B cell (primary cell): ENCODE data around the gene ATP23. TPM values are rescaled to one million over a fixed set of nuclear protein-coding genes. Genes with fewer than 3 reads are reported as not detected.

Experiments
- ATAC-seq: fragments of 200-7000 bp; cut with Tn5 transposase; one replicate; pipeline ENCODE4 v1.10.0; 2021; ENCODE audit warnings: low read depth, mild to moderate bottlenecking, moderate number of reproducible peaks, moderate library complexity
- CTCF ChIA-PET: fragments of 350-600 bp; sonication (Branson Sonifier 250); formaldehyde crosslinking; loops from one replicate; lab custom pipeline; 2021; ENCODE audit warnings: antibody characterized with exemption, inconsistent platforms; lab: Charles Lee
- POLR2A ChIA-PET: fragments of 350-600 bp; sonication (Branson Sonifier 250); formaldehyde crosslinking; loops from one replicate; lab custom pipeline; 2021; ENCODE audit warnings: antibody characterized with exemption; lab: Charles Lee
- DNase-seq: peaks from one replicate; pipeline ENCODE4 v3.0.0; 2013
- H2AFZ ChIP-seq: 2 replicates; pipeline ENCODE4 v1.6.1; 2012; ENCODE audit warnings: mild to moderate bottlenecking, low read depth, low read length; ENCODE audit not compliant: insufficient read depth, poor library complexity, severe bottlenecking
- H3K27ac ChIP-seq, 2 donors: 1 replicate in 1 of 2; 2 replicates in 1 of 2; pipeline ENCODE4 v1.5.1; 2012 to 2013; ENCODE audit warnings: low read length in 2 of 2, mild to moderate bottlenecking in 2 of 2, moderate library complexity in 1 of 2
- H3K27me3 ChIP-seq, 4 experiments: fragments of 200-600 bp in 1 of 4; sonication (generic) in 1 of 4; replicated peaks in 1 of 4; 1 replicate in 2 of 4; 2 replicates in 2 of 4; pipeline versions ENCODE4 v1.6.1 to v1.7.0; 2013 to 2016; ENCODE audit warnings: low read length in 3 of 4, mild to moderate bottlenecking in 2 of 4, mixed read lengths in 1 of 4, moderate library complexity in 1 of 4; ENCODE audit not compliant: insufficient read depth in 4 of 4, control insufficient read depth in 3 of 4; ENCODE audit errors: control extremely low read depth in 1 of 4
- H3K36me3 ChIP-seq, 2 experiments: replicated peaks in 1 of 2; 1 replicate in 1 of 2; 2 replicates in 1 of 2; pipeline versions ENCODE4 v1.6.1 to v1.7.1; 2013; ENCODE audit warnings: low read length in 1 of 2; ENCODE audit not compliant: insufficient read depth in 2 of 2, control insufficient read depth in 1 of 2; ENCODE audit errors: control extremely low read depth in 1 of 2, extremely low read depth in 1 of 2
- H3K4me1 ChIP-seq, 2 donors: fragments of 200-600 bp in 1 of 2; sonication (generic) in 1 of 2; 1 replicate in 1 of 2; 2 replicates in 1 of 2; pipeline versions ENCODE4 v1.5.1 to v1.6.1; 2013 to 2017; ENCODE audit warnings: low read length in 2 of 2; ENCODE audit not compliant: control insufficient read depth in 2 of 2, insufficient read depth in 2 of 2
- H3K4me2 ChIP-seq: replicated peaks from 2 replicates; pipeline ENCODE3; 2012; ENCODE audit warnings: mild to moderate bottlenecking, low read depth, low read length; ENCODE audit not compliant: poor library complexity, severe bottlenecking
- H3K4me3 ChIP-seq, 5 experiments: fragments of 200-600 bp in 1 of 5; sonication (generic) in 1 of 5; 1 replicate in 3 of 5; 2 replicates in 2 of 5; pipeline versions ENCODE4 v1.5.1 to v1.7.0; 2011 to 2016; ENCODE audit warnings: low read length in 4 of 5, mild to moderate bottlenecking in 4 of 5, low read depth in 2 of 5, control low read depth in 1 of 5, moderate library complexity in 1 of 5; ENCODE audit not compliant: insufficient read depth in 1 of 5; ENCODE audit errors: control extremely low read depth in 1 of 5, extremely low read depth in 1 of 5
- H3K79me2 ChIP-seq: fragments of 200-600 bp; sonication (generic); one replicate; pipeline ENCODE4 v1.6.0; 2016; ENCODE audit warnings: low read length; ENCODE audit not compliant: control insufficient read depth, insufficient read depth
- H3K9ac ChIP-seq: fragments of 200-600 bp; sonication (generic); 2 replicates; pipeline ENCODE4 v1.6.1; 2017; ENCODE audit warnings: mild to moderate bottlenecking, low read length, moderate library complexity
- H3K9me3 ChIP-seq, 3 donors: one replicate each; pipeline versions ENCODE4 v1.6.1 to v1.7.1; 2013; ENCODE audit warnings: low read length in 2 of 3; ENCODE audit not compliant: control insufficient read depth in 2 of 3, insufficient read depth in 1 of 3; ENCODE audit errors: control extremely low read depth in 1 of 3
- H4K20me1 ChIP-seq: 2 replicates; pipeline ENCODE4 v1.6.0; 2012; ENCODE audit warnings: mild to moderate bottlenecking, low read length; ENCODE audit not compliant: insufficient read depth, control insufficient read depth, poor library complexity, severe bottlenecking
- H3K27ac Mint-ChIP-seq: one replicate; pipeline ENCODE4 v1.8.0; 2021; ENCODE audit warnings: mixed read lengths
- H3K27me3 Mint-ChIP-seq: one replicate; pipeline ENCODE4 v1.8.0; 2021; ENCODE audit warnings: mixed read lengths
- H3K4me1 Mint-ChIP-seq: one replicate; pipeline ENCODE4 v1.8.0; 2021; ENCODE audit warnings: mixed read lengths
- H3K4me3 Mint-ChIP-seq: one replicate; pipeline ENCODE4 v1.8.0; 2021; ENCODE audit warnings: mixed read lengths
- H3K9me3 Mint-ChIP-seq: one replicate; pipeline ENCODE4 v1.8.0; 2022; ENCODE audit warnings: mixed read lengths; ENCODE audit not compliant: insufficient read depth
- CTCF ChIP-seq: fragments of 200-600 bp; IDR thresholded peaks from one replicate; pipeline ENCODE4 v1.8.0; 2022; ENCODE audit warnings: antibody characterized with exemption, mild to moderate bottlenecking
- EZH2 ChIP-seq: IDR thresholded peaks from 2 replicates; pipeline ENCODE4 v1.6.1; 2012; ENCODE audit warnings: borderline replicate concordance, low read depth, mild to moderate bottlenecking, moderate library complexity, low read length; ENCODE audit not compliant: insufficient read depth, poor library complexity, severe bottlenecking
- WGBS: methylation state at CpG from one replicate; pipeline ENCODE4 v1.1.5; 2013; ENCODE audit warnings: missing lambda C conversion rate; ENCODE audit not compliant: insufficient coverage; 5-methylcytosine and 5-hydroxymethylcytosine counted together
- intact Hi-C: fragments of 100-400 bp; cut with micrococcal nuclease; formaldehyde crosslinking; loops from one replicate; pipeline ENCODE4 v1.10.0; 2022
- polyA plus RNA-seq: library from polyadenylated mRNA; depleted of rRNA; stranded (reverse); fragments of >200 nt; gene quantifications from 2 replicates; pipeline ENCODE4 v1.2.3, GENCODE V29; 2012
- total RNA-seq, 2 donors: library from RNA; stranded (reverse); fragments of 120-200 nt in 1 of 2; gene quantifications; 1 replicate in 1 of 2; 2 replicates in 1 of 2; pipeline versions ENCODE4 v1.2.3 to v1.2.4, GENCODE V29; 2013 to 2022

ATP23 gene
- total and polyA plus RNA-seq, 2 donors (not counting 1 experiment from before 2014, with no cell fraction given), result 6.2 to 16.3 TPM

DNA sequence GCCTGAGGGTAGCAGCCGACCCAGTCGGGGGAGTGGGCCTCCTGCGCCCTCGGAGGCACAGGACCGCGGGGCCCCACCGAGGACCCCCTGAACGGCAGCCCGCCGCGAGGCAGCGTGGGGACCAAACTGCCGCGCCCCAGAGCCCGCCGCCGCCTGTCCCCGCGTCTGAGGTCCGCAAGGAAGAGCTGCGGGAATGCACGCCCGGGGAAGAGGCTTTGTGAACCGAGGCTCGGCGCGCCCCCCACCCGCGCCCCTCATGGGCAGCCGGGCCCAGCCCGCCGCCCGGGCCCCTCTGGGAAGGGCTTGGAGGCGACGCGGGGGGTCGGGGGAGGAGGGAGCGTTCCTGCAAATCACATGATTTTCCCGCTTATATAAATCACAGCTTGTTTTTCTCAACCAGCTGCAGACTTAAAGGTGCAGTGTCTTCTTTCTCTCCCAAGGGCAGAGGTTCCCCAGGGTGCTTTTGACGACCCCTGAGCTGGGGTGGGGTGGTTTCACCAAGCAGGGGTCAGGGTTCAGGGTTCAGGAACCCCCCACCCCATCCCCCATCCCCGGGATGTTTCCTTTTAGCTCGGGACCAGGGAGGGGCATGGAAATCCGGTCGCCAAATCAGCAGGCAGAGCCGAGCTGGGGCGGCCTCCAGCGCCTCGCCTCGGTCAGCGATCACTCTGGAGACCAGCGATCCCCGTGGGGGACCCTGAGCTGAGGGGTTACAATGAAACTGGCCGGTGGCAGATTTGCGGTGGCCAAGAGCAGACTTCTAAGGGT lies 44.7 kb upstream of the ATP23 start:
- H3K9ac ChIP-seq, result peak overlapping the region; percentile 77
- peak overlapping the region; percentile 96 to 97 for H3K27ac ChIP-seq
- ChIA-PET POLR2A (interaction anchor here (0.6 to 1.3 kb wide), 3 partner anchors 50 to 1947 kb away, joined by 4 to 7 read pairs (median 4); partner anchors contain the start of gene CTDSP2), CTCF (interaction anchor here (0.6 to 7.2 kb wide), 19 partner anchors 9 to 140 kb away, joined by 3 to 54 read pairs (median 5); partner anchors contain the start of genes CTDSP2 and TSFM)
- H3K9me3 Mint-ChIP-seq, result no peaks in the 10 kb centered on the region
- H3K4me3 ChIP-seq, result peak overlapping the region in 4 of 5 experiments; percentile 30 to 66 (median 62)
- peak overlapping the region; percentile 90 for H2AFZ ChIP-seq
- H4K20me1 ChIP-seq, result no peaks in the 10 kb centered on the region
- H3K4me2 ChIP-seq, result peak overlapping the region; percentile 97
- no peaks in the 10 kb centered on the region for H3K9me3 ChIP-seq
- H3K27me3 Mint-ChIP-seq, result no peaks in the 10 kb centered on the region
- peaks cover 71% of the 10 kb centered on the region for H3K4me1 Mint-ChIP-seq
- TF ChIP-seq CTCF (no peak), EZH2 (no peak)
- H3K36me3 ChIP-seq, result no peaks in the 10 kb centered on the region
- H3K27ac Mint-ChIP-seq, result peak overlapping the region; percentile 100
- intact Hi-C loops, result loop anchor here (5.0 kb wide), 1 partner anchor 46 kb away; the partner anchor contains the start of gene ATP23
- peaks cover 57 to 68% of the 10 kb centered on the region in 2 donors for H3K4me1 ChIP-seq
- ATAC-seq (no peak), DNase-seq (peak; percentile 44)
- WGBS, result 2% methylated on average over 39 of the region's 54 CpGs
- no peaks in the 10 kb centered on the region for H3K79me2 ChIP-seq
- peak overlapping the region; percentile 88 for H3K4me3 Mint-ChIP-seq
- H3K27me3 ChIP-seq, result no peaks in the 10 kb centered on the region
